Left renal cortex interstitium (tissue), 4 donors: Measurements from ENCODE around the gene KANSL1. TPM values are rescaled to one million over a fixed set of nuclear protein-coding genes. Genes with fewer than 3 reads are reported as not detected.

Experiments
- DNase-seq, 4 donors: peaks; one replicate each; pipeline ENCODE4 v3.0.0-alpha.2; 2013; ENCODE audit warnings: low read depth in 4 of 4, low spot score in 2 of 4, missing footprints in 1 of 4
- polyA plus RNA-seq, 4 donors: library from polyadenylated mRNA; unstranded; fragments of 120-200 nt; gene quantifications; one replicate each; pipeline ENCODE4 v1.2.1, GENCODE V29; 2013; ENCODE audit not compliant: insufficient read length in 4 of 4

KANSL1 gene
- polyA plus RNA-seq, 4 donors = 50.6 to 111 (median 63.5) TPM

DNA sequence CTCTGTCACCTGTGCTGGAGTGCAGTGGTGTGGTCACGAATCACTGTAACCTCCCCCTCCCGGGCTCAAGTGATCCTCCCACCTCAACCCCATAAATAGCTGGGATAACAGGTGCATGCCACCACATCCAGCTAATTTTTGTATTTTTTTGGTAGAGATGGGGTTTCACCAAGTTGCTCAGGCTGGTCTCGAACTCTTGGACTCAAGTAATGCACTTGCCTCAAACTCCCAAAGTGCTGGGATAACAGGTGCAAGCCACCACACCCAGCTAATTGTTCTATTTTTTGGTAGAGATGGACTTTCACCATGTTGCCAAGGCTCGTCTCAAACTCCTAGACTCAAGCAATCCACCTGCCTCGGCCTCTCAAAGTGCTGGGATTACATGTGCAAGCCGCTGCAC lies 107.7 kb downstream of the KANSL1 start:
- no peak for DNase-seq

GRCh38 chr17:46082257-46082656 lies 111.0 kb downstream of the KANSL1 start:
- no peak for DNase-seq

DNA sequence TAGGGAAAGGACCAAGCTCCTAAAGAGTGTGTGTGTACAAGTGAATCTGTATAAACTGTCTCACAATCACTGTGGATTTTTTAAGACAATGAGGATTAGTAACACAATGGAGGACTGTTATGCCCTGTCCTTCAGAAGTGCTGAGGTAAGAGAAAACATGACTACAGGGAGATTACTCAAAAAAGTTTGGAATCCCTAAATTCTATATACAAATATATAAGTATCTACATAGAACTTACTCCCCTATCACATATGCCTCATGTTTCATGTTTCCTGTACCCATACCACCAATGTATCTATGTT lies 112.3 kb downstream of the KANSL1 start:
- no peak for DNase-seq

DNA sequence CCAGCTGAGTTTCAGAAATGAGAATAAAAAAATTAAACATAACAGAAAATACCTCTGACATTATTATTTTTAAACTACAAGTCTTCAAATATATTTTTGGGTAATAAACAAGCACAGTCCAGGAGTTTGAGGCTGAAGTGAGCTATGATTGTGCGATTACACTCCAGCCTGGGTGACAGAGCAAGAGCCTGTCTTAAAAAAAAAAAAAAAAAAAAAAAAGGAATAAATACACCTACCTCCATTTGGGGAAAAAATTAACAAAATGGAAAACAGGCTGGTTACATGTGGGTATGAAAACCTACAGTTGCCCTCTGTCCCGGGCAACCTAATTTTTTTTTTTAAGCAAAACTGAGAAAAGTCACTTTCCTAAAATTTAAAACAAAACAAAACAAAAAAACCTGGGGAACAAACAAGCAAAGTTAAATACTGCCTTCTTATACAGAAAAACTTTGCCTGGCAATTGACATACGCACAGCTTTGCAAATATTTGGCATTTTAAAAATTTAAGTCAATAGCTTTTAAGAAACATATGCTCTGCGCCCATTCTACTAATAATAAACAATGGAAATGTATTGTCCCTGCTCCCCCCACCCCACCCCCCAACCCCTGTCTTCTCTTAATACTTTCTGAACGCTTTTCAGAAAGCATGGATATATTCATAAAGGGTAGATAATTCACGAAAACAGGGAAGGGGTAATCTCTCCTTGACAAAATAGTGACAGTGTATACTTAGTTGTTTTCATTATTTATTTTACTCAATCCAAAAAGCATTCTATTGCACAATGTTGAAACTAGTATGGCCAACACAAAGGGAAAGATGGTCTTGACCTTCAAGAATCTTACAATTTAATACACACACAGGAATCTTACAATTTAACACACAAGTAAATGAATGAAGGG lies 112.9 kb downstream of the KANSL1 start:
- no peak for DNase-seq

GRCh38 chr17:46078675-46079074 lies 114.6 kb downstream of the KANSL1 start:
- DNase-seq = no peak

DNA sequence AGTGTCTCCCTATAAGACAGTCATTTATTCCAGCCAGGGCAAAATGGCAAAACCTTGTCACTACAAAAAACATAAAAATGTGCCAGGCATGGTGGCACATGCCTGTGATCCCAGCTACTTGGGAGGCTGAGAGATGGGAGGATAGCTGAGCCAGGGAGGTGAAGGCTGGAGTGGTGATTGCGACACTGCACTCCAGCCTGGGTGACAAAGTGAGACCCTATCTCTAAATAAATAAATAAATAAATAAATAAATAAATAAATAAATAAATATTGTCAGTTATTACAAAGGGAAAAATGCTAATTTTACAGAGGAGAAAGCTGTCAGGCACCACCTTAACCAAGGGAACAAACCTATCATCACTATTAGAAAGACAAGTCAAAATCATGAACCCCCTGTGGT lies 118.7 kb downstream of the KANSL1 start:
- DNase-seq = no peak

DNA sequence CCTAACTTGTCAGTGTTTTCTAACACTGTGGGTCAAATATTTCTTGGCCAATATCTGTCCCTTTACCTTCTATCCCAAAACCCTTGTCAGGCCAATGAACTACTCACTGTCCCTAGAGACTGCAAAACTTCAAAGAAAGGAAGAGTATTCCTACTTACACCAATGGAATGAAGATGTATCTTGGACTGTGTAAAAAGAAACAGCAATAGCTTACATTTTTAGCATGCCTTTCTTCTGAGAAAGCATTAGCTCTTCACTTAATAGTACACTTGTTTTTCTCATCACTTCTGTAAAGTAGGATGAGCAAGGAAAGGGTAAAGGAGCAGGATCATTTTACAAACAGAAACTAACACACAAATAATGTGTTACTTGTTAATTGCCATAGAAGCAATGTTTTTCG lies 120.2 kb downstream of the KANSL1 start:
- DNase-seq = no peak

DNA sequence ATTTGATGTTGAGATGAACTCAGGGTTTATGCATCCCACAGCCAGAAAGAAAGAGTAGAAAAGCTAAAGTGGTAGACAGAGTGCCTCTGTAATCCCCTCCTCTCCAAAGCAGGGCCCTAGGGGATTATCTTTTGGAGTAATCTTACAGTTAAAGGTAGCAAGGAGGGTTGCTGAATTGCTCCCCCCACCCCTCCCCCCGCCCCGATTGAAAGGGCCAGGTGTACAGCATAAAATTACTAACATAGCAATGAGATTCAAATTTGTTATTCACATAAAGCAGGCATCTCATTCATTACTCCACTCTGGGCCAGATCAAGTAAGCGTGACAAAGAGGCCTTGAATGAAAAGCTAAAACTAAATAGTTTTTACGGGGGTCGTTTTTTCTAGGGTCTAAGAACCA lies 121.4 kb downstream of the KANSL1 start:
- no peak for DNase-seq

GRCh38 chr17:46064460-46064859 lies 128.8 kb downstream of the KANSL1 start:
- DNase-seq = no peak

DNA sequence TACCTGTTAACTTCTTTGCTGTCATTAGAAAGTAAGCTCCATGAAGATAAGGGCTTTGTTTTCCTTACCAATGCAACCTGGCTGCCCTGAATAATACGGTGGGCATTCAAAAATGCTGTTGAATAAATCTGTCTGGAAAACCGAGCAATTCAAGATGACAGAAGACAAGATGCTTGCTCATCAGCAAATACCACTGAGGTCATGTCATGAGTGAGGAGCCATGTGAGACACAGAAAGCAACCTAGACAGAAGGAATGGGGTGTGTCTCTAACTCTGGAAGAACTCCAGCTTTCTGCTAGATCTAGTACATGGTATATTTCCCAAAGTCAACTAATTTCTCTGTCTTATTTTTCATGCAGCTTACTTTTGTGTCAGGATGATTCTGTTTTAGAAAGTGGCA lies 130.0 kb downstream of the KANSL1 start:
- DNase-seq = no peak

- DNase-seq = no peak
Measured at GRCh38 chr17:46061435-46061834, 131.8 kb downstream of the KANSL1 start.

- DNase-seq = no peak
Measured at GRCh38 chr17:46060461-46060860, 132.8 kb downstream of the KANSL1 start.

- no peak for DNase-seq
Measured at GRCh38 chr17:46059486-46059885, 133.7 kb downstream of the KANSL1 start.

- DNase-seq = no peak
Measured at GRCh38 chr17:46057366-46057765, 135.9 kb downstream of the KANSL1 start.

DNA sequence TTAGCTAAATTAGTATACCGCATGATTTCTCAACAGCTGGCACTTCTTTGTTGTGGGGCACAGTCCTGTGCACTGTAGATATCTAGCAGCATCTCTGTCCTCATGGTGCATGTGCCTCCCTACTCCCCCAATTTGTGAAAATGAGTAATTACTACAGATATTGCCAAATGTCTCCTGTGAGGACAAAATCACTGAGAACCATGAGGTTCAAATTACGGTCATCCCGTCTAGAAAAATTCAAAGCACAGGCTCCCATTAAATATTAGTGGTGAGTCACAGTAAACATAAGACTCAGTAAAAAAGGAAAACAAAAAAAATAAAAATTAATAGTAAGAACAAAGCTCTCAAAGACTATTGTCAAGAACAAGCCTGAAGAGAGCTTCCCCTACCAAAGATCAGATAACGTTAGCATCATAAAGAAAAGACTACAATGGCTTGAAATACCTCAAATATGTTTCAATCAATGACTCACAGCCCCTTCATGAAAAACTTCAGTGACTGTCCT lies 136.4 kb downstream of the KANSL1 start:
- no peak for DNase-seq

- no peak for DNase-seq
Measured at GRCh38 chr17:46053911-46054534, 139.2 kb downstream of the KANSL1 start.

DNA sequence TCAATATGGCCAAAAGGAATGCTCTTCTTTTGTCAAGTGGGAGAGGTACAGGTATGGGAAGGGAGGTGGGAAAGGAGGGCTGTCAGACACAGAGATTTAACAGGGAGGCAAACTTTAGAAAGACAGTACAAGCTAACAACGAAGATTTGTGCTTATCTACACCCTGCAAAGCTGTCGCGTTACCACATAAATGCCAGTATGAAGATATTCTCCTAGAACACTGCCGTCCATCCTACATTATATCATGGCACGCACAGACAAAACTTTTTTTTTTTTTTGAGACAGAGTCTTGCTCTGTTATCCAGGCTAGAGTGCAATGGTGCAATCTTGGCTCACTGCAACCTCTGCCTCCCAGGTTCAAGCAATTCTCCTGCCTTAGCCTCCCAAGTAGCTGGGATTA lies 143.6 kb downstream of the KANSL1 start:
- DNase-seq = no peak

- DNase-seq = no peak
Measured at GRCh38 chr17:46047856-46048255, 145.4 kb downstream of the KANSL1 start.

GRCh38 chr17:46047398-46047797 lies 145.8 kb downstream of the KANSL1 start:
- no peak for DNase-seq

- no peak for DNase-seq
Measured at GRCh38 chr17:46046957-46047356, 146.3 kb downstream of the KANSL1 start.

DNA sequence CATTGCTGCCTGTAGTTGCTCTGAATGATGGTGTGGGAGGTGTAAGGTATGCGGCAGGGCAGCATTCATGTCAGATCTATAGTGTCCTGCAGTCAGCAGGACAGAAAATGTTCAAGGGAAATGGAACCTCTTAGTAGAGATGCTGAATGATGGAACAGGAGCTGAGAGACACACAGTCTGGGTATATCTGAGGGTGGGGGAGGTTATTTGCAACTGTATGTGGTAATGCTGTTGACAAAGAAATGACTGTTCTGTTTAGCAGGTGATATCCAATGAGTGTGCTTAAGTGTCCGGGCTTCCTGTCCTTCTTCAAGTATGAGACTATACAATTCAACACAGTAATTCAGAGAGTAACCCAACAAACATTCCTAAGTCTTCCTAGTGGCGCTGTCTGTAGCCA lies 147.6 kb downstream of the KANSL1 start:
- no peak for DNase-seq

- no peak for DNase-seq
Measured at GRCh38 chr17:46044989-46045388, 148.2 kb downstream of the KANSL1 start.
